GM18517 (cell line): ENCODE data around the gene HINT2.

Experiments used
- ATAC-seq: cut with Tn5 transposase; IDR thresholded peaks from one replicate; pipeline ENCODE4 v1.9.1; 2021; ENCODE audit warnings: mild to moderate bottlenecking, moderate library complexity; ENCODE audit not compliant: unreplicated experiment

HINT2 gene

DNA sequence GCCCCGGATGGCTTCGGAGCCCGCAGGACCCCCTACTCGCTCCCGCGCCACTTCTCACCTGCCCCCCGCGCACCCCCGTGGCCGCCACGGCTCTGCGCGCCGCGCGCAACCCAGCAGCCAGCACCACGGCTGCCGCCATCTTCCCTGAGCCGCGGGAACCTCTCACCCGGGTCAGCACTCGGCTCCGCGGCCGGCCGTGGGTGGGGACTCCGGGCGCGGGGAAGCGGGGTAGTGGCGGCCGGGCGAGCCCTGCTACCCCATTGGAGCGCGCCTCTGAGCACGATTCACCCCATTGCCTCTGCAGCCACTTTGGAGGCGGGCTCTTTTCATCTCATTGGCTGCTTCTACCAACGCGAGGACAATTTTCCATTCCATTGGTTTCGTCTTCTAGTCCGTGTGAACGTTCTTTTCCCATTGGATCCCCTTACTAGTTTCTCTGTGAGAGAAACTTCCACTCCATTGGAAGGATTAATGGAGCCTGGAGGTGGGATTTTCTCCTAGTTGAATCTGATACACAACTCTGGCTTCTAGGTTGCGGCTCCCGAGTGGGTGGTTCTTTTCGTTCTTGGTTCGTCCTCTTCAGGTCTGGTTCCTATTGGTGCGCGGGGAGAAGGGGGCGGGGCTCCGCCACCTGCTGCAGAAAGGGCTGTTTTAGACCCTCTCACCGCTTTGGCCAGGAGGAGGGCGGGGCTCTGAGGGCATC is at the start of gene HINT2:
Gene HINT2 (minus strand): TSS at position 202 of the 703 bp plus-strand sequence. CDS start 63 bp downstream, at position 139.
- ATAC-seq, result peak; percentile 67

- ATAC-seq, result no peak
Measured at GRCh38 chr9:35863583-35863982, 48.7 kb upstream of the HINT2 start.

DNA sequence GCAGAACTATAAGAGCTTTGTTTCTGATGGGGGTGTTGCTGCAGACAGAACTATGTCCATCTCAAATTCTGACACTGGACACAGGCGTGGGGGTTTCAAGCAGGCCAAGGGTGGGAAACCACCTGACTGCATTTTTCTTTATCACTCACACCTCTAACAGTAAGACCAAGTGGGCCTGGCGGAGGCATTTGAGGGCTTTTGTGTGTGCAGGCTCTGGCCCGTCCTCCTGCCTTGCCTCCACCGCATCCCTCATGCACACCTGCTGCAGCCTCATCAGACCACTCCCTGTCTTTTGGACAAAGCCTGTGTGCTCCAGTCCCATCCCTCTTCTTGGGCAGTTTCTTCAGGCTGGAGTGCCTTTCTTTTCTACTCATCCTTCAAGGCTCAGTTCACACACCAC is 47.5 kb upstream of the HINT2 start:
- ATAC-seq, result no peak

DNA sequence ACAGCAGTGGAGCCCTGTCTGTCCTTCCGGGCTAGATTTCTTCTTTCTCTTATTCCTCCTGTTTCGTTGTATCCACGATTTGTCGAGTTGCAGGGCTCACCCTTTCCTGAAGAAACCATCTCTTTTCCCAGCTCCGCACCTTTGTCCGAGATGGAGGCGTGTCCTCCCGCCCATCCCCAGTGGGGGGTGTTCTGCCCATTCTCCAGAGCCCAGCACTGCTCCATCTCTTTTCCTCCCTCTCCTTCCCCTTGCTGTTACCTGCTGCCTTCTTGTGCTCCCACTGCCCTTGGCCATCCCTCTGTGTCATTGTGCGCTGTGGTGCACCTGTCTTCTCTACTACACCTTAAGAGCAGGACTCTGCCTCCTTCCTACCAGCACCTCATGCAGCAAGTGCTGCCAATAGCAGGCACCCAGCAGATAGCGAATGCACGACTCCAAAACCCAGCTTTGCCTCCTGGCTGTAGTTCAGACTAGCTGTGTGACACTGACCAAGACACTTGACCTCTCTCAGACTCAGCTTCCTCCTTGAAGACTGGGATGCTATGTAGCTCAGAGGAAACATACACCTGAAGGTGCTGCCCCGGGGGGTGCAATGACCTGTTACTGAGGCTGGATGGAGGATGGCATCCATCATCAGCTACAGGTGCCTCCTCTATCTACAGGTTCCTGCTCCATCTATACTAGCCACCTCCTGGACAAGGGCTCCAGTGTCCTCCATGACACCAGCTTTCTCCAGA is 46.5 kb upstream of the HINT2 start:
- ATAC-seq, result no peak

GRCh38 chr9:35859990-35860339 is 45.1 kb upstream of the HINT2 start:
- no peak for ATAC-seq

DNA sequence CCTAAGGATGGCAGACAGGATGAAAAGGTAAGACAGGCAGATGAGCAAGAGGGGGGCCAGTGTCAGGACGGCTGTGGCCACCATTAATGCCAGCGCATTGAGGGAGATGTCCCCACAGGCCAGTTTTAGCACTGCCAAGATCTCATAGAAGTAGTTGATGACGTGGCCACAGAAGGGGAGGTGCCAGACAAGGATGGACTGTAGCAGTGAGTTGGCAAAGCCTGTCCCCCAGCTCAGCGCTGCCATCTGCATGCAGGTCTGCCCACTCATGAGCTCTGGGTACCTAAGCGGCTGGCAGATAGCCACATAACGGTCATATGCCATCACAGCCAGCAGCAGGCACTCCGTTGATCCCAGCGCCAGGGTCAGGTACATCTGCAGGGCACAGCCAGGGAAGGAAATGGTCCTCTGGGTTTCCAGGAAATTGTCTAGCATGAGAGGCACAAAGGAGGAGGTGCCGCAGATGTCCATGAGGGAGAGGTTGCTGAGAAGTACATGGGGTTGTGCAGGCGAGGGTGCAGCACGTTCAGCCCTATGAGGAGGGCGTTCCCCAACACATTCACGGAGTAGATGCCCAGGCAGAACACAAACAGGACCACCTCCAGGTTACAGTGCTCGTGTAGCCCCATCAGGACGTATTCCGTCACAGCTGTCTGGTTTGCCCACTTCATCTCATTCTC is 44.6 kb upstream of the HINT2 start:
- ATAC-seq, result no peak

- no peak for ATAC-seq
Measured at GRCh38 chr9:35858458-35858857, 43.6 kb upstream of the HINT2 start.

DNA sequence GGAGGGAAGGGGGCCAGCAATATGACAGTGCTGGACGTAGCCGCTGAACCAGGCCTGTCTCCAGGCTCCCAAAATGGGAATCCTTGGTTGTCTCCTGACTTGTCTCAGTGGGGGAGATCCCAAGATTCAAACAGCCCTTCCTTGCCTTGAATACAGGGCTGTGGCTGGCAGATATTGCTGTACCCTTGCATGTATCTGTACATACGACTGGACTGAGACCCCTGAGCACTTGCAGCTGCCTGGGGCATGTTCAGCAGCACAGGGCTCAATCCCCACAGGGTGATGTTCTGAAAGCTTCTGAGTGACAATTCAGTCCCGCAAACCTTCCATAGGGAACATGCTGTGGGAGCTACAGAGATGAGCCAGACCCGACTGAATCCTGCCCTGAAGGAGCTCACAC is 42.0 kb upstream of the HINT2 start:
- no peak for ATAC-seq

- ATAC-seq, result no peak
Measured at GRCh38 chr9:35856206-35856605, 41.4 kb upstream of the HINT2 start.

- ATAC-seq, result no peak
Measured at GRCh38 chr9:35854091-35854762, 39.4 kb upstream of the HINT2 start.

DNA sequence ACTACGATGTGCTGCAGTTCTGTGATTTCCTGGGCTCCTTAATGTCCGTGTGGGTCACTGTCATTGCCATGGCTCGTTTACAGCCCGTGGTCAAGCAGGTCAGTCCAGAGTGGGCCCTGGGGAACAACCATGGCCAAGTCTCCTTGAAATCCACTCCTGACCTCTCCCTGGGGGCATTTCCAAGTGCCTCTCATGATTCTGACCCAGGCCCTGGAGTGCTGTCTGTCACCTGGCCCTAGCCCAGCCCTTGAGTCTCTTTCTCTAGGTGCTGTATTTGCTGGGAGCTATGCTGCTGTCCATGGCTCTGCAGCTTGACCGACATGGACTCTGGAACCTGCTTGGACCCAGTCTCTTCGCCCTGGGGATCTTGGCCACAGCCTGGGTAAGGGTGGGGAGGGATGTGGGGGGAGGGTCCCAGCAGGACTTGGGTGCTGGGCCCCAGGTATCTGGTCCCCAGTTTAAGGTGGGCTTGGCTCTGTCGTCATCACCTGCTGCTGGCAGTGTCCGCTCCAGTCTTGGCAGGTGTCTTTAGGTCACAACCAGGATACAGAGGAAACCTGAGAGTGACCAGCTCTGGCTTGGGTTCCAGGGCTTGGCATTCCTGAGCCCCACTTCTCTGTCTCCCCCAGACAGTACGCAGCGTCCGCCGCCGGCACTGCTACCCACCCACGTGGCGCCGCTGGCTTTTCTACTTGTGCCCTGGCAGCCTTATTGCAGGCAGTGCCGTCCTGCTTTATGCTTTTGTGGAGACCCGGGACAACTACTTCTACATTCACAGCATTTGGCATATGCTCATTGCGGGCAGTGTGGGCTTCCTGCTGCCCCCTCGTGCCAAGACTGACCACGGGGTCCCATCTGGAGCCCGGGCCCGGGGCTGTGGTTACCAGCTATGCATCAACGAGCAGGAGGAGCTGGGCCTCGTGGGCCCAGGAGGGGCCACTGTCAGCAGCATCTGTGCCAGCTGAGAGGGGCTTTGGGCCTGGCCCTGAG is 38.3 kb upstream of the HINT2 start:
- ATAC-seq, result no peak

DNA sequence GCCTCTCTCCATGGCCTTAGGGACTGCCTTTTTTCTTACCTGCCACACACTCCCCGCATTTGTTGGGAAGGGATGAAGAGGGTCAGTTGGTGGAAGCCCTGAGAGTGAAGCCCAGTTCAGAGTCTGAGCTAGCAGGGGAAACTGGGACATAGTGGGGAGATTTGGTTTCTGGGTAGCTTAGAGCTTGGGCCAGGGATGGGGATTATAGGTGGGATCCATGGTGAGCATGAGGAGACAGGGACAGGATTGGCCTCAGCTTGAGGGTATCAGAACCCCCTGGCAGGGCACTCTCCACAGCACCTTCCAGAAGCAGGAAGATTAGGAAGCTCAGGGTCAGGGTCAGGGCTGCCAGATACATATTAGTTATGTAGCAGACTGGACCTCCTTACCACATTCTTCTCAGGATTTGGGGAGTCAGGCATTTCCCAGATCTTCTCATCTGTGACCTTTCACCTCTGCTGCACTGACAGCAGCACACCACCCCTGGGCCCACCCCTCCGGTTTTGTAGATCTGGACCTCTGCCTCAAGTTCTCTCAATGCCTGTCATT is 37.5 kb upstream of the HINT2 start:
- ATAC-seq, result no peak

GRCh38 chr9:35847792-35848572 is 33.1 kb upstream of the HINT2 start:
- peak; percentile 95 for ATAC-seq

- no peak for ATAC-seq
Measured at GRCh38 chr9:35845824-35846771, 31.3 kb upstream of the HINT2 start.

DNA sequence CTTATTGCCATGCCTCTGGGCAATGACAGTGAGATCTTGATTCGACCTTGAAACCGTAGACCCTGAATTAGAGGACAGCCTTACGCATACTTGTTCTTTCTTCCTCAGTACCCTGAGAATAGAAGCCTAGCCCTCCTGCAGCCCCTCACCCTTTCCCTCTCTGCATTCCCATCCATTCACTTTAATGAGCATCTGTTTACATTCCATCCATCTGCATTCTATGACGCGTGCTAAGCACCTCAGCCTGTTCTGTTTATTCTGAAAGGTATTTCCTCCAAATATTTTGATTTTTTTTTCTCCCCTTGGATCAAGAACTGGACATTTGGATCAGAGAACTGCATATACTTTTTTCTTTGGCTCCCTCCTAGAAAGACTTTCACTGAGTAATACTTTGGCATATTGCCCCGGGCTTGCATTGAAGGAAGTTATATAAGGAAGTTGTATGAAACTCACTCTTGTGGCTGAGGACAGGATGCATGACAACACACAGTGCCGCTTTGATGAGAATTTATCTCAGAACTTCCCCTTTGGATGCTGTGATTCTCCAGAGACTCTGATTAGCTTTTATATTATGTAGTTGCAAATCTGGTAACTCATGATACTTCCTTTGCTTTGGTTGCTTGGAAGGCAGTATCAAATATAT is 29.9 kb upstream of the HINT2 start:
- no peak for ATAC-seq

- ATAC-seq, result peak; percentile 68
Measured at GRCh38 chr9:35842795-35843194, 28.0 kb upstream of the HINT2 start.

DNA sequence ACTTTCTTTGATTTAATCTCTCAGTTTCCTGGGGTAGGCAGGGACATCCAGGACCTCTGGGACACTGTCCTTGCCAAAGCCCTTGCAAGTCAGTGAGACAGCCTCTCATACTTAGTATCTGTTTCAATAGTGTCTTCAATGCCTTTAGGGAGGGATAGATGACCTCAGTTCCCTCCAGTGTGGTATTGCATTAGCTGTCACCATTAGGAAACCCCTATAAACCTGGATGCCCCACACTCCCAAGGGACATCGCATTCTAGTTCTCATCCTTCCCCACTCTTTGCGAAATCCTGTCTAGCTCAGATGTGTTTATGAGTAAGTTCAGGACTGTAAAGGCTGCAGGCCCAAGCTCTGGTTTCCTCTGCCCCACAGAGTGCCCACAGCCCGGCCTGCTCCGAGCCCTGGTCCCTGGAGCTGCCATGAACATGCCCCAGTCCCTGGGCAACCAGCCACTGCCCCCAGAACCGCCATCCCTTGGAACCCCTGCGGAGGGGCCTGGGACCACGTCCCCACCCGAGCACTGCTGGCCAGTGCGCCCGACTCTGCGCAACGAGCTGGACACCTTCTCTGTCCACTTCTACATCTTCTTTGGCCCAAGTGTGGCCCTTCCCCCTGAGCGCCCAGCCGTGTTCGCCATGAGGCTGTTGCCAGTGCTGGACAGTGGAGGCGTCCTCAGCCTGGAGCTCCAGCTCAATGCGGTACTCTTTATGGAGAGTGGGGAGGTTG is 27.3 kb upstream of the HINT2 start:
- ATAC-seq, result no peak
